ENCODE measurements around the gene HPX.
"Not testable (repeated sequence)": the region's sequence is repeated elsewhere in the genome, so short reads cannot be mapped to it uniquely, and the experiment has no call there.

Gene HPX

DNA sequence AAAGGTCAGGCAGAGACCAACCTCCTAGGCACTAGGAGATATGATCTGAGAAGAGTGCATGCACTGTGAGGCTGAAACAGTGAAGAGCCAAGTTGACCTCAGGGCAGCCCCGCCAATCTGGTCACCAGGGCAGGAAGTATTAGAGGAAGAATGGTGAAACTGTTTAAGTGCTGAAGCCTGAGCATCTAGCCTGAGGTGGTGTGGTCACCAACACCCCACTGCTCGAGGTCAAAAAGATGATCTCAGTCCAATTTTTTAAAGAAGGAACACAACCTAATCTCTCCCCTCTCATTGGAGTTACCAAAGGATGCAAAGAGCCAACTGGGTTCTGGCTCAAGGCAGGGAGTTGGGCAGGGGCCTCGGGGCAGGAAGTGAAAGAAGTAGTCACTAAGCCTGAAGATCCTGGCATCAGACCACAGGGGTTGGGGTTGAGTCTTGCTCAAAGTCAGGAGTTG is 25.9 kb downstream of the HPX start:
- no peak for DNase-seq

DNA sequence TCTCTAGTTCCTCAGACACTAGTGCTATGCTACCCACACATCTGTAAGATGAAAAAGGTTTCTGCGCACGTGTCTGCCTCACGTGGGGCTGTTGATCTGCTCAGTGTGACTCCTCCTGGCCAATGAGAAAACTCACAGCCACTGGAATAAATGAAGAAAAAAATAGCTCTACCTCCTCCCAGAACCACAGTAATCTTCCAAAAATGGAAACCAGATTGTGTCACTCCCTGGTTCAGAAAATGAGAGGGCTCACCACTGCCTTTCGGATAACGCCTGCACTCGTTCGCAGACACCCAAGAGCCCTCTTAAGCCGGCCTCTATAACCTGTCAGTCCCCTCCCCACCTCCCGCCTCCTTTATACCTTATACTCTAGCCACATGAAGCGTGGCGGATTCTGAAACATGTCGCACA is 27.0 kb downstream of the HPX start:
- DNase-seq, result no peak

DNA sequence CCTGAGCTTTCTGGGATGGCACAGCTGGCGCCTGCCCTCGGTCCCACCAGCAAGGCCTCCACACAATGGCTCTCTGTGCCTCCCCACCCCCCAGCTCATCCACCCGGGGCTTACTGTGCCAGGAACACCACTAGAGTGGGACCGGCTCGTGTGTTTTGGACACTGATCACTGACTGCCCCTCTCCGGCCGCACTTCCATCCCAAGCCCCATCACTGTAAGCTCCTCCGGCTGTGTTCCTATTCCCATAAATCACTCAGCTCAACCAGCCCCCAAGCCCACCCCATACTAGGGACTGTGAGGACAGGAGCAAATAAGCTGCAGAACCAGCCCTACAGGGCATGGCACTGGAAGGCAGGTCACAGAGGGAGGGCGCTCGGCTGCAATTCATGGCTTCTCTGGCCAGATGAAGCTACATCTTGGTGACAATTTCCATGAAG is 29.2 kb downstream of the HPX start:
- no peak for DNase-seq

DNA sequence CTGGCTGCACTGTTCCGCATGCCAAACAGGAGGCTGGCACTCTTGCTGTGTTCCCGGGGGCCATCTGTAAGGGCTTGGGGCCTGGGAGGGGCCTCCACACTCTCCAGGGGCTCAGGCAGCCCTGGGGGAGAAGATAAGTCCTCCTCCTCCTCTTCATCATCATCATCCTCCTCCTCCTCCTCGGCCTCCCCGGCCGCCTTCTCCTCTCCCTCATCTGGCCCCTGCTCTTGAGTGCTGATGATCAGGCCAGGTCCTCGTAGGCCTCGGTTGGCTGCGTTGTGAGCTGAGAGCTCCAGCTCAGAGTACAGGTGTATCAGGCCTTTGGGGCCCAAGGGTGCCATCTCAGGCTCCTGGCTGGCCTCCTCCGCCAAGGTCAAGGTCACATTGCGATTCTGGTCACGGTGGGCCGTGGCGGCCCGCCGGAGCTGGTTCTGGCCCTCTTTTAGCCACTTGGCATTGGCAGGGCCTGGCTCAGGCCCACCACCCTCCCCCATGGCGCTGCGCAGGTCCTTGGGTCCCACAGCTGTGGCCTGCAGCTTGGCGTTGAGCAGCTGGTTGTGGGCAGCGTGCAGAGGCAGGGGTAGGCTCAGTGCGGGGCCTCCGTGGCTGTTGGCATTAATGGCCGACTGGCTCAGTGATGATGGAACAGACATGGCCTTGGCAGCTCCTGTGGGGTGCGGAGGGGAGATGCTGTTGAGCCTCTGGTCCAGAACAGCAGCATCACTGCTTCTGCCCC is 29.9 kb downstream of the HPX start:
- DNase-seq, result no peak

DNA sequence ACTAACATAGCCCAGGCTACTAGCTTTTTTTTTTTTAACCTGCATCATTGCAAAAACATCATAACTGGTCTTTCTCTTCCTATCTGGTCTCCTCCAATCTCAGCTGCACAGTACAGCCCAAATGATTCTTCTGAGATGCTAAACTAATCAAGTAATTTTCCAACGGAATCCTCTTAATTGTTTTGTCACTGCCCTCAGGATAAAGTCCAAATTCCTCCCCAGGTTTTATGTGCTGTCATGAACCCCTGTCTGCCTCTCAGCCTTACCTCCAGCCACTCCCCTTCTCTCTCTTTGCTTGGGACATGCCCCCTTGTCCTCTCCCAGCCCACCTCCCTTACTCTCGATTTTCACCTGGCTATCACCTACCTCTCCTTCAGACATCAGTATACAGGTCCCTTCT is 34.4 kb downstream of the HPX start:
- DNase-seq, result no peak

DNA sequence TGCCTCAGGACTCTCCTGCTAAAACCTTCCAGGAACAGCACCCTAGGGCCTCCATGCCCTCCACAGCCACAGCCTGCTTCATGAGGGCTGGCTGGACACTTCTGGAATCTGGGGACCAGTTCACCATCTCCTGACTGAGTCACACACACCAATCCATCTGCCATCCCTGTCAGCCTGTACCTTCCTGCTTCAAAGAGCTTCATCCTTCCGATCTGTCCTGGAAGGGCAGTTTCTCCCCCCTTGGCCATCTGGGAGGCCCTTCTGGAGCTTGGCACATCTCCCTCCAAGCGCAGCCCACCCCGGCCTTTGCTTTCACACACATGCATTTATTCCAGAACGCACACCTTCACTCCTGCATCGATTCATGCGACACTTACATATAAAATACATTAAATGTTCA is 34.9 kb downstream of the HPX start:
- no peak for DNase-seq

DNA sequence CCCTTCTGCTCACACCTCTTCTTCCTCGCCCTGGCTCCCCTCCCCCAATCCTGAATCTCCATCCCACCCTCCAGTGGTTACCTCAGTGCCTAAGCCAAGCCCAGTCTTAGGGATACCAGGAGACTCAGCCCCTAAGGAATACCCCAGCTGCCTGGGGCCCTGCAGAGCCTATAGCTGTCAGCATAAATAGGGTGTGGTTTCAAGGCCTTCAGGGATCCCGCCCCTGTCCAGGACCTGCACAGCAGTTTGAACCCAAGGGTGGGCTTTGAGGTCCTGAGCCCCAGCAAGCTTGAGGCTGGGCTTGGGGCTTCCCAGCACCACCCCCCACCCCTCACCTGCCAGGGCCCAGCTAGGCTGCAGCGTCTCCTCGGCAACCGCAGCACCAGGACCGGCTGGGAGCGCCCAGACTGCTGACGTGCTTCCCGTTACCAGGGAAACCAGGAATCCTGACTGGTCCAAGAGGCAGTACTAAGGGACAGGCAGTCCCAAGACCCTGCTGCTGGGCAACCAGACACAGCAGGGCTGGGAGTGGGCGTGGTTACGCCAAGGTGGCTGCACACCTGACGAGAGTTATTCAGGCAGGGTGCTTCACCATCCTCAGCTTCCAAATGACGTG is 35.6 kb downstream of the HPX start:
- DNase-seq, result no peak

DNA sequence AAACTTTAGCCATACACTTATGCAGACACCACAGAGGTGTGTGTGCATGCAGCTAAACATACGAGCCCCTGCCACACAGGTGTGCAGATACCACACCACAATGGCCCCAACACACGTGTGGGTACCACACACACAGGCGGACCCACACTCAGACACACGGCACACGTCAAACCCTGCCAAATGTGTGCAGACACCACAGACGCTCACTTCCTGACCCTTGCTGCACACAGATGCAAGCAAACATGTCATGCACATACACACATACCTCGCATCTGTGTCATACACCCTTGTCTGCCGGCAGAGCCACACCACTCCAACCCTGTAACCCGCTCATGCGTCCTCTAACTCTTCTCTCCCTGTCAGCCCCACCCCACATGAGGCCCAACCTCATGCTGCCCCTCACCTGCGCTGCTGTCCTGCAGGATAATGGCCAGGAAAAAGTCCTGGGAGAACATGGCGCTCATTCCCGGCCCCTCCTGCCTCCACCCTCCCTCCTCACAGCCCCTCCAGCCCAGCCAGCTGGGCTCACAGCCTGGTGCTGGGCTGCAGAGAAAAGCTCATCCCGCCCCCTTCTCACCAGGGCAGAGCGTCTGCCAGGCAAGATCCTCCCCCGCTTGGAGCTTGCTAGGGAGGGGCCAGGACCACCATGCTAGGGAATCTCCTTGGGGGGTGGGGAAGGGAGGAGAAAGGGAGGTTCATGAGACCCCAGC is 36.3 kb downstream of the HPX start:
- no peak for DNase-seq

DNA sequence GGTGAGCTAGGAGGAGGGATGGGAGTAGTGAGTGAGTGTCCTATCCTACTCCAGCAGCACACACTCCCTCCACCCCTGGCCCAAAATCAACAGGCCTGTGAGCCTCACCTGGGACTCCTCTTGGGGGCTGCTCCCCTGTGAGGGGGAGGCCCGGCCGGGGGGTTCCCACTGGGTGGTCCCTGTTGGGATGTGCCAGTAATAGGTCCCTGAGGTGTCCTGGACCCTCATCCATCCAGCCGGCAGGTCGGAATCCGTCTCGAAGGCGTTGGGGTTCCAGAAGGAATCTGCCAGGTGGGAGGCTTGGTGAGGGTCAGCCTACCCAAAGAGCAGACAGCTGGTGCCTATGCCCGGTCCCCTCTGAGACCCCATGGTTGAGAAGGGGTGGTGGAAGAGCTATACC is 37.2 kb downstream of the HPX start:
- DNase-seq, result no peak

DNA sequence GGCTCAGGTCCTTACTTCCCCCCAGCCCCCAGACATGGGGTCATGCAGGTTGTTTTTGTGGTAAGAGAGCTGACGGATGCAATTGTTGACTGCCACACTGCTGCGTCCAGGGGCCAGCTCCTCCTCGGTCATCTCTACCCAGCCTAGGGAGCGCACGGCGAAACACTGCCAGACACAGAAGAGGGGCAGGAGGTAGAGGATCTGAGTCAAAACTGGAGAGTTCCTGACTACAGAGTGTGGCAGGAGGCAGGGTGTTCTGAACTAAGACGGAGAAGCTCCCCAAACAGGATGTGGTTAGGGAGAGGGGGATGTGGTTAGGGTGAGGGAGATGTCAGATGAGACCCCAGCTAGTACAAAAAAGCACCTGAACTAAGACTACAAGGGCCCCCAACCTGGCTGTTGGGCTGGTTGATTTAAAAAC is 38.2 kb downstream of the HPX start:
- no peak for DNase-seq

DNA sequence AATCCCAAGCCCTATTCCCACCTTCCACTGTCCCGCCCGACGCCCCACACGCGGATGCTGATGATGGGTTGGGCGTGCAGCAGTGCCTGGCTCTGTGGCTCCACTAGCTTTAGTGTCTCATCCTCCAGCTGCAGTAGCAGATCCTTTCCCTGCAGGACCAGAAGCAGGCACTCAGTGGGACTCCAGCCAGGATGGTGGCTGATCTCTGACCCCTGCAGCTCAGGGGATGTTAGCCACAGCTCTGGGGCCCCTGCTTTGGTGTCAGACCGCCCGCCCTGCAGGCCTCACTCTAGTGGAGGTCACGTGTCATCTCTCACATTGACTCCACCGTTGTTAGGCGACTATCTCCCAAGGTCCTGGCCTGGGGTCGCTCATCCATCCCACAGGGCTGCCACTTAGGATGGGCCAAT is 38.7 kb downstream of the HPX start:
- no peak for DNase-seq

DNA sequence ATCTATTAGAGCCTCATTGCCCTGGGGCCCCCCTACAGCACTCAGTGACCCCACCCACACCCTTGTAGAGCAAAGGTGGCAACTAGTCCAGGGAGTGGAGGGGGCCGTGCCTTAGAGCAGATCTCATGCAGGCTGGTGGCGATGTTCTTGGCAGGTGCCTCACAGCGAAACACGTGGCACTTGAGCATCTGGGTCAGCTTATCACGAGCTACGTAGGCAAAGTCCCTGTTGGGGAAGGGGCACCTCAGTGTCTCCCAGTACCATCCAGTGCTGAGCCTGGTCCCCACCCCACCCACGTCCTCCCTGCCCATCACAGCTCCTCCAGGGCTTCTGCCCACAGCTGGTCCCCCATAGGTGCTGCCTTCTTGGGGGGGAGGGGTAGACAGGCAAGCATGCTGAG is 39.3 kb downstream of the HPX start:
- DNase-seq, result no peak

DNA sequence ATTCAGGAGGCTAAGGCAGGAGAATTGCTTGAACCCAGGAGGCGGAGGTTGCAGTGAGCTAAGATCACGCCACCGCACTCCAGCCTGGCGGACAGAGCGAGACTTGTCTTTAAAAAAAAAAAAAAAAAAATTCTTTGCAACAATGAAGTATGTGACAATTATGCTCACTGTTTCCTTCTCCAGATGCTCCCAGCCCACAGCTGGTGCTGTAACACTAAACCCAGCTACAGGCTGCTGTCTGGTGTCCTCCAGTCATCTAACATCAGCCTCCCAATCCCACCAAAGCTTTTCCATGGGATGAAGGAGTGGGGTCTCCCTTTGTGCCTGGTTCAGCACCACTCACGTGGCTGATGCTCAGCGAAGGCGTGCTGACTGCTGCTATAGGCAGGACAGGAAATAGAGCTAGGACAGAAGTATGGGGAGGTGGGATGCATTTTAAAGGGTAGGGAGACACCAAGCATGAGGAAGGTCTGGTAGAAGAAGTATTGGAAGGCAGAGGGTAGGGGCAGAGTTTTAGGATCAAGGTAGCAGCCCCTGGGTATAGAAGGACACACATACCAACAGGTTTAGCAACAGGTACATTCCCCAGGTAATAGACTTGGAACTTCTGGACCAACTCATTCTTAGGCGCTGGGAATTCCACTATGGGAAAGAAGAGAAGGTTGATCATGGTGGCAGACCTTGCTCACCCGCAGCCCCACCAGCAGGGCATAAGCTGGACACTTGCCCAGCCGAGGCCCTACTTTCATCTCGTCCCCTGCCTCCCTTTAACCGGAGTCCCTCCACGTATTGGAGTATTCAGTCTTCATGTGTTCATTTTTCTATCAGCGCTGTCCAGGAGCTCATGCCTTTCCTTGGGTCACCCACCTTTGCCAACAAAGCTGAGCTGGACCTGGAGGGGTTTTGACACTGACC is 40.1 kb downstream of the HPX start:
- no peak for DNase-seq

DNA sequence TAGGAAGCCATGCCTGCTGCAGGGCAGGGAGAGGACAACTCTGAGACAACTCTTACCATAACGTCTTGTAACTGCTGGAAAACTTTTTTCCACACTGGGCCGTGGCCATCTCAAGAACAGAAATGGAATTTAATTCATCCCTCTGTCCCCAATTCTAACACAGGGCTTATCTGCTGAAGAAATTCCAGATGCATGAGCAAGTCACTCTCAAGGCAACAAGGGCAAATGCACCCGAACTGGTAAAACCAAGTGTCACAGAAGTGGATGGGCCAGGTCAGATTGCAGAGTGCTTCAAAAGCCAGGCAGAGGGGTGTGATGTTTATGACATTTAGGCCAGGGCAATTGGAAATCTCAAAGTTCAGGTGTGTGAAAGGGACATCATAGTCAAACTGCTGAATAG is 43.2 kb downstream of the HPX start:
- no peak for DNase-seq

DNA sequence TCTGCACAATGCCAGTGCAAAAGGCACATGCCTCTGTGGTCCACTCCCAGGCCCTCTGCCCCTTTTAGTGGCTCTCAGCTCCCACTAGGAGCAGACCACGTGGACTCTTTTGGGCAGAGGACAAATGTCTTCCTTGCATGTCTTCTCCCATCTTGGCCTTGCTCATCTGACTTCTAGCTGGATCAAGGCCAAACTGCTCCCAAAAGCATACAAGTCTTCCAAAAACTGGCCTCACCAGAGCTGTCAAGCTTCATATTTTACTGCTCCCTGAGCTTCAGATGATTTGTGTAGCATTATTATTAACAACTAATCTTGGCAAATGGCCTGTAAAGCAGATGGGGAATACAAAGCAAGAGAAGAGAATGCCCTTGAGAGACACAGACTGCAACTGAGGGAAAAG is 43.6 kb downstream of the HPX start:
- DNase-seq, result no peak

DNA sequence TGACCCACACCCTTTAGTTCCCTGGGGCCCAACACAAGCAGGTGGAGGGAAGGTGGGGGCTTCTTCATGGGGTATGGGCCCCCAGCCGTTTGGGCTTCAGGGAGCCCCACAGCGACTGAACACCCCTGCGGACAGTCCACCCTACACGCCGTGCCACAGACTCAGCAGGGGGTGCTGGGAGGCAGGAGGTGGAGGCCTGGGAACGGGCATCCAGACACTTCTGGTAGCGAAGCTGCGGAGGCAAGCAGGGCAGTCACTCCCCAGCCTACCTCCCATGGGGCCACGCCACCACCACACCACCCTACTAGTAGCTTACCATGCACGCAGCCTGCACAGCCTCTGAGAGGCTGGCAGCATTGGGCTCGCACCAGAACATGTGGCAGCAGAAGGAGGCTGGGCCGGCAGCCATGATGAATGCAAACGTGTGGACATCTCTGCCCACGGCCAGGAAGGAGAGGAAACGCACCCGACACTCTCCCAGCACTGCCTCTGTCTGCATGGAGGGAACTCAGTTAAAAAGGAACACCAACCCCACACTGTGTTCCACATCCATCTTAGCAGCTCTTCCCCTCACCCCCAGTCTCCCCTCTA is 45.2 kb downstream of the HPX start:
- no peak for DNase-seq

DNA sequence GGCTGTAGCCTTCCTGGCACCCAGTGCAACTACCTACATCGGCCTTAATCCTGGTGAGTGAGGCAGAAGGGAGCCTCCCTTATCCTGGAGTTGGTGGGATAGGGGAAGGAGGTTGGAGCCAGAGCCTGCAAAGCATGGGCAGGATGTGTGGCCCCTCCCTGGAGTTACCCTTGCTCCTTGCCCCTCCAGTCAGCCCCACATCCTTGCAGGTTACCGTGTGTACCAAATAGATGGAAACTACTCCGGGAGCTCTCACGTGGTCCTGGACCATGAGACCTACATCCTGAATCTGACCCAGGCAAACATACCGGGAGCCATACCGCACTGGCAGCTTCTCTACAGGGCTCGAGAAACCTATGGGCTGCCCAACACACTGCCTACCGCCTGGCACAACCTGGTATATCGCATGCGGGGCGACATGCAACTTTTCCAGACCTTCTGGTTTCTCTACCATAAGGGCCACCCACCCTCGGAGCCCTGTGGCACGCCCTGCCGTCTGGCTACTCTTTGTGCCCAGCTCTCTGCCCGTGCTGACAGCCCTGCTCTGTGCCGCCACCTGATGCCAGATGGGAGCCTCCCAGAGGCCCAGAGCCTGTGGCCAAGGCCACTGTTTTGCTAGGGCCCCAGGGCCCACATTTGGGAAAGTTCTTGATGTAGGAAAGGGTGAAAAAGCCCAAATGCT is 46.7 kb downstream of the HPX start:
- DNase-seq, result no peak

DNA sequence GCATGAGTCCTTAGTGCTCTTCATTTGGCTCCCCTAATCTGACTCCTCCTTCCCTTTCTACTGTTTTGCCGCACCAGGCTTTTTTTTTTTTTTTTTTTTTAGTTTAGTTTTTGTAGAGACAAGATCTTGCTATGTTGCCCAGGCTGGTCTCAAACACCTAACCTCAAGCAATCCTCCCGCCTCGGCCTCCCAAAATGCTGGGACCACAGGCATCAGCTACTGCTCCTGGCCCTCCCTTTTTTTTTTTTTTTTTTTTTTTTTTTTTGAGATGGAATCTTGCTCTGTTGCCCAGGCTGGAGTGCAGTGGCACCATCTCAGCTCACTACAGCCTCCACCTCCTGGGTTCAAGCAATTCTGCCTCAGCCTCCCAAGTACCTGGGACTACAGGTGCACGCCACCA is 48.5 kb downstream of the HPX start:
- DNase-seq, result not testable (repeated sequence)

DNA sequence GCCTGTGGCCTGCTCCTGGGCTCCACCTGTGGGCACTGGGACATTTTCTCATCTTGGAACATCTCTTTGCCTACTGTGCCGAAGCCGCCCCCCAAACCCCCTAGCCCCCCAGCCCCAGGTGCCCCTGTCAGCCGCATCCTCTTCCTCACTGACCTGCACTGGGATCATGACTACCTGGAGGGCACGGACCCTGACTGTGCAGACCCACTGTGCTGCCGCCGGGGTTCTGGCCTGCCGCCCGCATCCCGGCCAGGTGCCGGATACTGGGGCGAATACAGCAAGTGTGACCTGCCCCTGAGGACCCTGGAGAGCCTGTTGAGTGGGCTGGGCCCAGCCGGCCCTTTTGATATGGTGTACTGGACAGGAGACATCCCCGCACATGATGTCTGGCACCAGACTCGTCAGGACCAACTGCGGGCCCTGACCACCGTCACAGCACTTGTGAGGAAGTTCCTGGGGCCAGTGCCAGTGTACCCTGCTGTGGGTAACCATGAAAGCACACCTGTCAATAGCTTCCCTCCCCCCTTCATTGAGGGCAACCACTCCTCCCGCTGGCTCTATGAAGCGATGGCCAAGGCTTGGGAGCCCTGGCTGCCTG is 49.2 kb downstream of the HPX start:
- DNase-seq, result no peak

DNA sequence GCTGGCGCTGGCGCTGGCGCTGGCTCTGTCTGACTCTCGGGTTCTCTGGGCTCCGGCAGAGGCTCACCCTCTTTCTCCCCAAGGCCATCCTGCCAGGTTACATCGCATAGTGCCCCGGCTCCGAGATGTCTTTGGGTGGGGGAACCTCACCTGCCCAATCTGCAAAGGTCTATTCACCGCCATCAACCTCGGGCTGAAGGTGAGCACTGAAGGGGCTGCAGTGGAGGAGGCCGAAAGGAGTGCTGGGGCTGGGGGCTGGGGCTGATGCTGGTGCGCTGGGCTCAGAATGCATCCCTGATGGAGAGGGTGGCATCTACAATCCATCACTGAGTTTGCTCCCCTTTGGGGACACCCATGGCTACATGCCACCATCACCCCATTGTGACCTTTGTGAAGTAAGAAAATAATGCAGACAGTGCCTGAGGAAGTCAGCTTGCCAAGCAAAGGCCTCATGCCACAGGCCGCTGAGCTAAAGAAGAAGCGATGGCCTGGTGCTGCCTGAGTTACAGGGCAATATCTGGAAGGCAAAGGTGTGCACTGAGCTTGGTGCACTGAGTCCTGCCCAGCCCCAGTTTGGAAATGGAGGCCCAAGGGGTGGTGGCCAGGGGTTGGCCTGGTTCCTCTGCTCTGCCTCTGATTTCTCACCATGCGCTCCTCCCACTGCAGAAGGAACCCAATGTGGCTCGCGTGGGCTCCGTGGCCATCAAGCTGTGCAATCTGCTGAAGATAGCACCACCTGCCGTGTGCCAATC is 49.9 kb downstream of the HPX start:
- no peak for DNase-seq
